IPS-20b (cell line): ENCODE data around the gene SNRPA.
A peak's percentile ranks its signal among the peaks of the same experiment; 100 is the strongest.
"Not testable (repeated sequence)": the region's sequence is repeated elsewhere in the genome, so short reads cannot be mapped to it uniquely, and the experiment has no call there.

Experiments
- H3K27ac ChIP-seq: one replicate; pipeline ENCODE4 v1.5.1; 2013; ENCODE audit warnings: low read length
- H3K27me3 ChIP-seq: 2 replicates; pipeline ENCODE4 v1.6.1; 2013; ENCODE audit warnings: mild to moderate bottlenecking, low read length, inconsistent platforms; ENCODE audit not compliant: insufficient read depth
- H3K36me3 ChIP-seq: 2 replicates; pipeline ENCODE4 v1.6.1; 2013; ENCODE audit warnings: low read depth, mild to moderate bottlenecking, inconsistent platforms, low read length, moderate library complexity; ENCODE audit not compliant: insufficient read depth
- H3K4me1 ChIP-seq: 2 replicates; pipeline ENCODE4 v1.6.1; 2013; ENCODE audit warnings: mild to moderate bottlenecking, control low read depth, inconsistent platforms, low read length, moderate library complexity; ENCODE audit not compliant: insufficient read depth
- H3K4me3 ChIP-seq: 2 replicates; pipeline ENCODE4 v1.5.1; 2013; ENCODE audit warnings: mild to moderate bottlenecking, low read length, inconsistent platforms
- H3K9ac ChIP-seq: 2 replicates; pipeline ENCODE4 v1.6.1; 2013; ENCODE audit warnings: low read depth, mild to moderate bottlenecking, inconsistent platforms, low read length, moderate library complexity
- H3K9me3 ChIP-seq: 2 replicates; pipeline ENCODE4 v1.6.1; 2013; ENCODE audit warnings: mild to moderate bottlenecking, low read depth, low read length, inconsistent platforms; ENCODE audit not compliant: insufficient read depth

SNRPA gene

DNA sequence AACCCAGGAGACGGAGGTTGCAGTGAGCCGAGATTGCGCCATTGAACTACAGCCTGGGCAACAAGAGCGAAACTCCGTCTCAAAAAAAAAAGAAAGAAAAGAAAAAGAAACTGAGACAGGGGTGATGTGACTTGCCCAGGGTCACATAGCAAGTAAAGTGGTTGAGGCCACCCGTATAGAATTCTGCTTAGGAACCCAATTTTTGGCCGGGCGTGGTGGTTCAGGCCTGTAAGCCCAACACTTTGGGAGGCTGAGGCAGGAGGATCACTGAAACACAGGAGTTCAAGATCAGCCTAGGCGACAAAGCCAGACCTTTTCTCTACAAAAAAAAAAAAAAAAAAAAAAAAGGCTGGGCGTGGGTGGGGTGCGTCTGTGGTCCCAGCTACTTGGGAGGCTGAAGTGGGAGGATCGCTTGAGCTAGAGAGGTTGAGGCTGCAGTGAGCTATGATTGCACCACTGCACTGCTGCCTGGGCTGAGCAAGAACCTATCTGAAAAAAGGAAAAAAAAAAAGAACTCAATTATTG lies 1.3 kb downstream of the SNRPA start:
- Histone ChIP-seq H3K36me3 (peaks cover 40% of the 10 kb centered on the region), H3K4me3 (peak overlapping the region; percentile 97), H3K4me1 (peaks cover 9% of the 10 kb centered on the region; the same call in 1 of the 2 replicates), H3K9me3 (no peaks in the 10 kb centered on the region), H3K27ac (no peak overlapping the region), H3K9ac (peak overlapping the region; percentile 99; the same call in 1 of the 2 replicates), H3K27me3 (no peaks in the 10 kb centered on the region)

DNA sequence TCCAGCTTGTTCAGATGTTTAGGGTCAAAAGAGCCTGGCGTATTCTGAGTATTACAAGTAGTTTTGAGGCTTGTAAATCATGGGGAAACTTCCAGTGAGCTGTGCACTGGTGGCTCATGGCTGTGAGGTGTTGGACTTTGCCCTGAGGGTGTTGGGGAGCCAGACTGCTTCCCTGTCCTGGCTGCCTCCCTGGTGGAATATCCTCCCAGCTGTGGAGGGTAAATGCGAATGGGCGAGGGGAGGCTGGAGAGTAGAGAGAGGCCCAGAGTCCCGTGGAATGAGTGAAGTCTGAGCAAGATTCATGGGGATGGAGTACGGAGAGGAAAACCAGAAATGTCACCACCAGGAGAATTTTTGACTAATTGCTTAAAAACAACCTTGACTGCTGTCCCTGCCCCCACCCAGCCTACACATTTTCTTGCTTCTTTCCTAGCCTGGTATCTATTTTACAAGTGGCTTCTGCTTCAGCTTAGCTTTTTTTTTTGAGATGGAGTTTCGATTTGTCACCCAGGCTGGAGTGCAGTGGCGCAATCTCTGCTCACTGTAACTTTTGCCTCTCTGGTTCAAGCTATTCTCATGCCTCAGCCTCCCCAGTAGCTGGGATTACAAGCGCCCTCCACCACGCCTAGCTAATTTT lies 3.7 kb downstream of the SNRPA start:
- Histone ChIP-seq H3K27ac (no peak overlapping the region), H3K36me3 (peaks cover 62% of the 10 kb centered on the region), H3K9me3 (no peaks in the 10 kb centered on the region), H3K4me1 (peaks cover 4% of the 10 kb centered on the region; the same call in 1 of the 2 replicates), H3K9ac (peak overlapping the region; percentile 42; the same call in 1 of the 2 replicates), H3K4me3 (peak overlapping the region; percentile 51), H3K27me3 (no peaks in the 10 kb centered on the region)

DNA sequence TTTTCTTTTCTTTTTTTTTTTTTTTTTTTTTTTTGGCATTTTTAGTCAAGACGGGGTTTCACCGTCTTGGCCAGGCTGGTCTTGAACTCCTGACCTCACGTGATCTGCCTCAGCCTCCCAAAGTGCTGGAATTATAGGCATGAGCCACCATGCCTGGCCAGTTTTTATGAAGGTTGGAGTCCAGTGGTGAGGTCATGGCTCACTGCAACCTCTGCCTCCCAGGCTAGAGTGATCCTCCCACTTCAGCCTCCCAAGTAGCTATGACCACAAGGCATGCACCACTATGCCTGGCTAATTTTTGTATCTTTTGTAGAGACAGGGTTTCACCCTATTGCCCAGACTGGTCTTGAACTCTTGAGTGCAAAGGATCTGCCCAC lies 4.2 kb downstream of the SNRPA start:
- no peaks in the 10 kb centered on the region for H3K9me3 ChIP-seq
- peaks cover 67% of the 10 kb centered on the region for H3K36me3 ChIP-seq
- H3K4me3 ChIP-seq, result no peak overlapping the region
- no peaks in the 10 kb centered on the region for H3K27me3 ChIP-seq
- peak overlapping the region; percentile 16; the same call in 1 of the 2 replicates for H3K9ac ChIP-seq
- H3K27ac ChIP-seq, result no peak overlapping the region
- H3K4me1 ChIP-seq, result peaks cover 4% of the 10 kb centered on the region; the same call in 1 of the 2 replicates

DNA sequence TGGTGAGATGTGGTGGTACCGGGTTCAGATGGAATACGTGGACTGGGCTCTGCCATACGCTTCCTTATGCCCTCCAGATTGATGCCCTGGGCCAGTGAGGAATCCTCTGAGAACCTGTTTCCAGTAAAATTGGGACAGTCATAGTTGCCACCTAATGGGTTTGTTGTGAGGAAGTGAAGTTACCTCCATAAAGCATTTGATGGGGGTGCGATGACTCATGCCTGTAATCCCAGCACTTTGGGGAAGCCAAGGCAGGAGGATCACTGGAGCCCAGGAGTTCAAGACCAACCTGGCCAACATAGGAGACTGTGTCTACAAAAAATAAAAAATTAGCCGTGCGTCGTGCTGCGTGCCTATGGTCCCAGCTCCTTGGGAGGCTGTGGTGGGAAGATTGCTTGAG lies 4.8 kb downstream of the SNRPA start:
- no peak overlapping the region for H3K4me3 ChIP-seq
- no peak overlapping the region for H3K27ac ChIP-seq
- H3K36me3 ChIP-seq, result peaks cover 72% of the 10 kb centered on the region
- H3K4me1 ChIP-seq, result peaks cover 4% of the 10 kb centered on the region; the same call in 1 of the 2 replicates
- peak overlapping the region; percentile 16; the same call in 1 of the 2 replicates for H3K9ac ChIP-seq
- H3K9me3 ChIP-seq, result no peaks in the 10 kb centered on the region
- H3K27me3 ChIP-seq, result no peaks in the 10 kb centered on the region

DNA sequence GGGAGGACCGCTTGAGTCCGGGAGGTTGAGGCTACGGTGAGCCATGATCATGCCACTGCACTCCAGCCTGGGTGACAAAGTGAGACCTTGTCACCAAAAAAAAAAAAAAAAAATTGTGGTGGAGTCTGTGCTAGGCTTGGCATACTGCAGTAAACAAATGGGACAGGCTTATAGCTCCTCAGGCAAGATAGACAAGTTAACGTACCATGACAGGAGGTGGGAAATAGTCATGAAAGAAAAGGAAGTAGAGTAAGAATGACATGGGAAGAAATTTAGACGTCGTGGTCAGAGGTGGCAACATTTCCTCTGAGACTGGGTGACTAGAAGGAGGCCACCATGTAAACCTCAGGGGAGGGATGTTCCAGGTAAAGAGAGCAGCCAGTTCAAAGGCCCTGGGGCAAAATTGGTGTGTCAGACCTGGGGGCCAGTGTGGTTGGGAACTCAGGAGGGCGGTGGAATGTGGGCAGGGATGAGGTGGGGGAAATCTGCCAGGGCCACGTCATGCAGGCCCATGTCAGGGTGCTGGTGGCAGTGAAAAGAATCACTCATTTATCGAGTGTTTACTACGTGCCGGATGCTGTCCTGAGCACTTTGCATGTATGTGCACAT lies 5.6 kb downstream of the SNRPA start:
- Histone ChIP-seq H3K27ac (no peak overlapping the region), H3K4me3 (no peak overlapping the region), H3K36me3 (peaks cover 81% of the 10 kb centered on the region), H3K9ac (no peak overlapping the region), H3K4me1 (peaks cover 4% of the 10 kb centered on the region; the same call in 1 of the 2 replicates), H3K9me3 (no peaks in the 10 kb centered on the region), H3K27me3 (no peaks in the 10 kb centered on the region)

DNA sequence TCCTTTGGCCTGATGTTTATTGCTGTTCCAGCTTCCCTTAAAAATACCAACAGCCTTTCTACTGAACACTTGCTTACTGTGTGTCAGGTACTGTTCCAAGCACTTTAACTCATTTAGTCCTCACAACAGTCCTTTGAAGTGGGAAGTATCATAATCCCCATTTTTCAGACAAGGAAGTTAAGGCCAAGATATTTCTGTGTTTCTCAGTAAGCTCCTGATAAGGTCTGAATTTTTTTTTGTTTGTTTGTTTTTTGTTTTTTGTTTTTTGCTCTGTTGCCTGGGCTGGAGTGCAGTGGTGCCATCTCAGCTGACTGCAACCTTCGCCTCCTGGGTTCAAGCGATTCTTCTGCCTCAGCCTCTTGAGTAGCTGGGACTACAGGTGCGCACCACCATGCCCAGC lies 7.5 kb downstream of the SNRPA start:
- H3K9ac ChIP-seq, result no peak overlapping the region
- peaks cover 92% of the 10 kb centered on the region for H3K36me3 ChIP-seq
- H3K4me1 ChIP-seq, result peaks cover 4% of the 10 kb centered on the region; the same call in 1 of the 2 replicates
- H3K27ac ChIP-seq, result no peak overlapping the region
- H3K9me3 ChIP-seq, result no peaks in the 10 kb centered on the region
- H3K4me3 ChIP-seq, result no peak overlapping the region
- no peaks in the 10 kb centered on the region for H3K27me3 ChIP-seq

DNA sequence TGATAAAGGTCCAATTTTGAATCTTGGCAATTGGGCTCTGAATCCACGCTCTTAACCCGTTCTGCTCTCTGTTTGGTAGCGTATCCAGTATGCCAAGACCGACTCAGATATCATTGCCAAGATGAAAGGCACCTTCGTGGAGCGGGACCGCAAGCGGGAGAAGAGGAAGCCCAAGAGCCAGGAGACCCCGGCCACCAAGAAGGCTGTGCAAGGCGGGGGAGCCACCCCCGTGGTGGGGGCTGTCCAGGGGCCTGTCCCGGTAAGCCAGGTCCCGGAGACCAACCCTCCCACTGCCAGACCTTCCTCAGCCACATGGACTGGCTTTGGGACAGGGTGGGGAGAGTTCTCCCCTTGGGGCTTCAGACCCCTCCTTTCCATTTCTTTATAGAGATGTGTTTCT lies 8.3 kb downstream of the SNRPA start:
- Histone ChIP-seq H3K4me3 (no peak overlapping the region), H3K4me1 (peaks cover 2% of the 10 kb centered on the region; the same call in 1 of the 2 replicates), H3K9me3 (no peaks in the 10 kb centered on the region), H3K27me3 (no peaks in the 10 kb centered on the region), H3K9ac (no peak overlapping the region), H3K36me3 (peaks cover 96% of the 10 kb centered on the region), H3K27ac (no peak overlapping the region)

DNA sequence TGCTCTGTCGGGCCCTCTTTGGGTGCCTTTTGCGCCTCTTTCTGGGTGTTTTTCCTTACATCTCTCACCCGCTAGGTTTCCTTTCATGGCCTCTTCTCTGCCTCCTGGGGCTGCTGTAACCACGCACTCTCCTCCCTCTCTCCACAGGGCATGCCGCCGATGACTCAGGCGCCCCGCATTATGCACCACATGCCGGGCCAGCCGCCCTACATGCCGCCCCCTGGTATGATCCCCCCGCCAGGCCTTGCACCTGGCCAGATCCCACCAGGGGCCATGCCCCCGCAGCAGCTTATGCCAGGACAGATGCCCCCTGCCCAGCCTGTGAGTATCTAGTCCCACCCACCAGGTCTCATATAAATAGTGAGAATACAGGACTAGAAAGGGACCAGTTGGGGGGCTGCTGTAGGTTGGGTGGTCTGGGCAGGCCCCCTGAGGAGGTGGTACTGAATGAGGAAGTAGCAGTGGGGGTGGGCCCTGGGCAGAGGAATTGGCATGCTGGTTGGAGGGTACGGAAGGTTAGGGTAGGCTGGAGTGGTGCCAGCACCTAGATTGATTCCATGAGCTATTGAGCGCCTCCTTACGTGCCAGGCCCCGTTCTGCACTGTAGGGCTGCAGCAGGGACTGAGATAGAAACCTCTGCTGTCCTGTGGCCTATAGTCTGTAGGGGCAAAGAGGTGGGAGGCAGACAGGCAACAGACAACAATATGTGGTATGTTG lies 11.9 kb downstream of the SNRPA start:
- peaks cover 85% of the 10 kb centered on the region for H3K36me3 ChIP-seq

DNA sequence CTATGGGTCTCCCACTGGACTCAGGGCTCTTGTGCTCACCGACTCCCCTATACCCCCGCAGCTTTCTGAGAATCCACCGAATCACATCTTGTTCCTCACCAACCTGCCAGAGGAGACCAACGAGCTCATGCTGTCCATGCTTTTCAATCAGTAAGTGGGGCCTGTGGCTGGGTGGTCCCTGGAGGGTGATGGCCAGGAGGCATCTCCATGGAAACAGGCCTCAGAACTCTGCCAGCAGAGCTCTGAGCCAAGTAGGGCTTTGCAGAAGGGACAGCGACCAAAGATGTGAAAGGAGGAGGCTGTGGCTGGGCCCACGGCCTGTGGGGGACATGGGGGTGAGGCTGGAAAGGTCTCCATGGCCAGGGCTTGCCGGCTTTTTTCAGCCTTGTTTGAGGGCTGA lies 12.5 kb downstream of the SNRPA start:
- no peaks in the 10 kb centered on the region for H3K4me1 ChIP-seq
- H3K27me3 ChIP-seq, result no peaks in the 10 kb centered on the region
- H3K4me3 ChIP-seq, result no peak overlapping the region
- no peaks in the 10 kb centered on the region for H3K9me3 ChIP-seq
- H3K27ac ChIP-seq, result no peak overlapping the region
- peaks cover 79% of the 10 kb centered on the region for H3K36me3 ChIP-seq
- H3K9ac ChIP-seq, result no peak overlapping the region

More for the DNA sequence above, 11.9 kb downstream of the SNRPA start:
- Histone ChIP-seq H3K9ac (no peak overlapping the region), H3K4me3 (no peak overlapping the region), H3K27ac (no peak overlapping the region), H3K4me1 (no peaks in the 10 kb centered on the region), H3K27me3 (no peaks in the 10 kb centered on the region), H3K9me3 (no peaks in the 10 kb centered on the region)

DNA sequence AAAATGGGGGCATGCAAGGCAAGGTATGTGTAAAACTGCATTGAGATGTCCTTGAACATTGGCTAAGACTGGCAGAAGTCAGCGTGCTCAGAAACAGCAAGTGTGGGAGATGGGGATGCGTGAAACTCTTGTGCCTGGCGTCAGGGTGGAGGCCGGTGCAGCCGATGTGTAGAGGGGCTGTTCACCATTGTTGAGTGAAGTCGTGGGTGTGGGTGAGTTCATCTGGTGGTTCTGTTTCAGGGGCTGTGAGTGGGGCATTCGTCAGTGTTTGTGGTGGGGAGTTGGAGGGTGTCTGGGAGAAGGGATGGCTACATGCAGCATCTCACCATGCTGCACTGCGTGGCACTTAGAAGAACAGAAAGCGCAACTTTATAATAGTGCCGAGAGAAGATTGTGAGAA lies 13.0 kb downstream of the SNRPA start:
- Histone ChIP-seq H3K9ac (no peak overlapping the region), H3K9me3 (no peaks in the 10 kb centered on the region), H3K4me1 (no peaks in the 10 kb centered on the region), H3K27ac (no peak overlapping the region), H3K36me3 (peaks cover 74% of the 10 kb centered on the region), H3K27me3 (no peaks in the 10 kb centered on the region), H3K4me3 (no peak overlapping the region)

DNA sequence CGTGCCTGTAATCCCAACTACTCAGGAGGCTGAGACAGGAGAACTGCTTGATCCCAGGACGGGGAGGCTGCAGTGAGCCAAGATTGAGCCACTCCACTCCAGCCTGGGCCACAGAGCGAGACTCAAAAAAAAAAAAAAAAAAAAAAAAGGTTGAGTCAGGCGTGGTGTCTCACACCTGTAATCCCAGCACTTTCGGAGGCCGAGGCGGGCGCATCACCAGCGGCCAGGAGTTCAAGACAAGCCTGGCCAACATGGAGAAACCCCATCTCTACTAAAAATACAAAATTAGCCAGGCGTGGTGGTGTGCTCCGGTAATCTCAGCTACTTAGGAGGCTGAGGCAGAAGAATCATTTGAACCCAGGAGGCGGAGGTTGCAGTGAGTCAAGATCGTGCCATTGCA lies 15.4 kb downstream of the SNRPA start:
- H3K4me1 ChIP-seq, H3K4me3 ChIP-seq, H3K27me3 ChIP-seq, H3K9me3 ChIP-seq, H3K27ac ChIP-seq, H3K9ac ChIP-seq: not testable (repeated sequence)
- peaks cover 50% of the 10 kb centered on the region for H3K36me3 ChIP-seq
